ENCODE measurements around the gene COL13A1.

Gene COL13A1

GRCh38 chr10:69873135-69873639 is 71.5 kb downstream of the COL13A1 start:
- H3K27me3 ChIP-seq (ENCODE audit: insufficient read depth, low read length): no peaks in the 10 kb centered on the region
- no peak overlapping the region for H3K4me3 ChIP-seq (ENCODE audit: low read depth, low read length, poor library complexity, severe bottlenecking)
- H3K9me2 ChIP-seq (ENCODE audit: low read depth, low read length): no peaks in the 10 kb centered on the region
- H3K4me1 ChIP-seq (ENCODE audit: insufficient read depth, low read length, severe bottlenecking): no peaks in the 10 kb centered on the region
- H3K9me3 ChIP-seq (ENCODE audit: low read length): no peaks in the 10 kb centered on the region
- H3F3A ChIP-seq (ENCODE audit: insufficient read depth, low read length): no peaks in the 10 kb centered on the region
- H3K9ac ChIP-seq (ENCODE audit: low read length): no peak overlapping the region
- no peak overlapping the region for H3K4me2 ChIP-seq (ENCODE audit: low read length)
- H2AFZ ChIP-seq (ENCODE audit: low read length): no peak overlapping the region
- H4K20me1 ChIP-seq (ENCODE audit: insufficient read depth, low read length): no peaks in the 10 kb centered on the region
- no peak overlapping the region for H3K27ac ChIP-seq (ENCODE audit: low read depth, low read length, poor library complexity, severe bottlenecking)
- no peaks in the 10 kb centered on the region for H3K79me2 ChIP-seq (ENCODE audit: insufficient read depth, low read length)
- no peak for TF ChIP-seq EZH2 (IDR thresholded peaks at IDR 0.05; ENCODE audit: borderline replicate concordance, low read length)
- no peak for TF ChIP-seq CTCF (IDR thresholded peaks at IDR 0.05; ENCODE audit: low read length)
- no peaks in the 10 kb centered on the region for H3K36me3 ChIP-seq (ENCODE audit: insufficient read depth, low read length)

GRCh38 chr10:69874449-69874848 is 72.7 kb downstream of the COL13A1 start:
- no peaks in the 10 kb centered on the region for H3K27me3 ChIP-seq (ENCODE audit: insufficient read depth, low read length)
- H3K4me3 ChIP-seq (ENCODE audit: low read depth, low read length, poor library complexity, severe bottlenecking): no peak overlapping the region
- H3K27ac ChIP-seq (ENCODE audit: low read depth, low read length, poor library complexity, severe bottlenecking): no peak overlapping the region
- no peak overlapping the region for H2AFZ ChIP-seq (ENCODE audit: low read length)
- no peak overlapping the region for H3K9ac ChIP-seq (ENCODE audit: low read length)
- no peaks in the 10 kb centered on the region for H3K9me2 ChIP-seq (ENCODE audit: low read depth, low read length)
- TF ChIP-seq CTCF (IDR thresholded peaks at IDR 0.05; ENCODE audit: low read length) (no peak), EZH2 (IDR thresholded peaks at IDR 0.05; ENCODE audit: borderline replicate concordance, low read length) (no peak)
- no peak overlapping the region for H3K4me2 ChIP-seq (ENCODE audit: low read length)
- no peaks in the 10 kb centered on the region for H3K79me2 ChIP-seq (ENCODE audit: insufficient read depth, low read length)
- no peaks in the 10 kb centered on the region for H3K9me3 ChIP-seq (ENCODE audit: low read length)
- no peaks in the 10 kb centered on the region for H3K4me1 ChIP-seq (ENCODE audit: insufficient read depth, low read length, severe bottlenecking)
- no peaks in the 10 kb centered on the region for H3K36me3 ChIP-seq (ENCODE audit: insufficient read depth, low read length)
- H3F3A ChIP-seq (ENCODE audit: insufficient read depth, low read length): no peaks in the 10 kb centered on the region
- no peaks in the 10 kb centered on the region for H4K20me1 ChIP-seq (ENCODE audit: insufficient read depth, low read length)

GRCh38 chr10:69875856-69876255 is 74.2 kb downstream of the COL13A1 start:
- Histone ChIP-seq H3K36me3 (ENCODE audit: insufficient read depth, low read length) (no peaks in the 10 kb centered on the region), H4K20me1 (ENCODE audit: insufficient read depth, low read length) (no peaks in the 10 kb centered on the region), H3K4me1 (ENCODE audit: insufficient read depth, low read length, severe bottlenecking) (no peaks in the 10 kb centered on the region), H3K9me2 (ENCODE audit: low read depth, low read length) (no peaks in the 10 kb centered on the region), H2AFZ (ENCODE audit: low read length) (no peak overlapping the region), H3K9me3 (ENCODE audit: low read length) (no peaks in the 10 kb centered on the region), H3K27me3 (ENCODE audit: insufficient read depth, low read length) (no peaks in the 10 kb centered on the region), H3K4me2 (ENCODE audit: low read length) (no peak overlapping the region), H3K9ac (ENCODE audit: low read length) (no peak overlapping the region), H3K27ac (ENCODE audit: low read depth, low read length, poor library complexity, severe bottlenecking) (no peak overlapping the region), H3F3A (ENCODE audit: insufficient read depth, low read length) (no peaks in the 10 kb centered on the region), H3K4me3 (ENCODE audit: low read depth, low read length, poor library complexity, severe bottlenecking) (no peak overlapping the region), H3K79me2 (ENCODE audit: insufficient read depth, low read length) (no peaks in the 10 kb centered on the region)
- TF ChIP-seq EZH2 (IDR thresholded peaks at IDR 0.05; ENCODE audit: borderline replicate concordance, low read length): no peak
- TF ChIP-seq CTCF (IDR thresholded peaks at IDR 0.05; ENCODE audit: low read length): no peak
